Stimulated activated CD8-positive, alpha-beta memory T cell treated with anti-CD3 and anti-CD28 coated beads, Interleukin-15, amount 100 ng/mL, for 24 hours (primary cell): ENCODE measurements around the gene PTPRO.

Source experiments
- DNase-seq: peaks from one replicate; pipeline ENCODE4 v3.0.0-alpha.2; 2020; ENCODE audit warnings: low read depth

Gene PTPRO

GRCh38 chr12:15350643-15351042 is 28.3 kb downstream of the PTPRO start:
- DNase-seq: no peak

GRCh38 chr12:15355766-15356165 is 33.5 kb downstream of the PTPRO start:
- no peak for DNase-seq

- DNase-seq: no peak
Measured at GRCh38 chr12:15356951-15357364, 34.6 kb downstream of the PTPRO start.

- no peak for DNase-seq
Measured at GRCh38 chr12:15364221-15365160, 42.2 kb downstream of the PTPRO start.

GRCh38 chr12:15368812-15369211 is 46.5 kb downstream of the PTPRO start:
- no peak for DNase-seq

- no peak for DNase-seq
Measured at GRCh38 chr12:15372352-15372751, 50.0 kb downstream of the PTPRO start.

- no peak for DNase-seq
Measured at GRCh38 chr12:15387772-15388171, 65.5 kb downstream of the PTPRO start.

GRCh38 chr12:15389561-15389960 is 67.3 kb downstream of the PTPRO start:
- no peak for DNase-seq

- no peak for DNase-seq
Measured at GRCh38 chr12:15393037-15393436, 70.7 kb downstream of the PTPRO start.

GRCh38 chr12:15393995-15394394 is 71.7 kb downstream of the PTPRO start:
- DNase-seq: no peak

- DNase-seq: no peak
Measured at GRCh38 chr12:15404485-15404884, 82.2 kb downstream of the PTPRO start.

- no peak for DNase-seq
Measured at GRCh38 chr12:15405606-15406005, 83.3 kb downstream of the PTPRO start.

- no peak for DNase-seq
Measured at GRCh38 chr12:15407025-15407424, 84.7 kb downstream of the PTPRO start.

GRCh38 chr12:15411842-15412241 is 89.5 kb downstream of the PTPRO start:
- no peak for DNase-seq

GRCh38 chr12:15417691-15418090 is 95.4 kb downstream of the PTPRO start:
- DNase-seq: no peak

- no peak for DNase-seq
Measured at GRCh38 chr12:15423629-15424028, 101.3 kb downstream of the PTPRO start.

- no peak for DNase-seq
Measured at GRCh38 chr12:15427913-15428312, 105.6 kb downstream of the PTPRO start.

- no peak for DNase-seq
Measured at GRCh38 chr12:15428632-15429031, 106.3 kb downstream of the PTPRO start.

GRCh38 chr12:15429262-15429661 is 107.0 kb downstream of the PTPRO start:
- no peak for DNase-seq

- DNase-seq: no peak
Measured at GRCh38 chr12:15435597-15435996, 113.3 kb downstream of the PTPRO start.

- DNase-seq: no peak
Measured at GRCh38 chr12:15439459-15439858, 117.2 kb downstream of the PTPRO start.

GRCh38 chr12:15443050-15443449 is 120.7 kb downstream of the PTPRO start:
- DNase-seq: no peak

- DNase-seq: no peak
Measured at GRCh38 chr12:15443611-15444010, 121.3 kb downstream of the PTPRO start.

- no peak for DNase-seq
Measured at GRCh38 chr12:15444523-15444922, 122.2 kb downstream of the PTPRO start.
